Measurements from ENCODE around the gene ADIG. TPM values are rescaled to one million over a fixed set of nuclear protein-coding genes. Genes with fewer than 3 reads are reported as not detected.

The ADIG gene
- total and polyA plus RNA-seq, 9 donors: not detected

- Histone ChIP-seq H3K27me3 (no peaks in the 10 kb centered on the region), H3K27ac (no peak overlapping the region), H3K36me3 (no peaks in the 10 kb centered on the region), H3K4me1 (ENCODE audit: insufficient read depth) (no peaks in the 10 kb centered on the region), H3K9me3 (no peaks in the 10 kb centered on the region), H3K4me3 (no peak overlapping the region)
- WGBS, 3 donors: 97 to 100% (median 100%) methylated on average over 1 of the region's 1 CpG
- TF ChIP-seq CTCF (IDR thresholded peaks at IDR 0.05) (no peak), POLR2A (IDR thresholded peaks at IDR 0.05) (no peak), EP300 (IDR thresholded peaks at IDR 0.05) (no peak)
- intact Hi-C loops (cut with DNase I): no loop called here
- no peak for DNase-seq
Measured at GRCh38 chr20:38550274-38550673, 30.7 kb upstream of the ADIG start.

GRCh38 chr20:38551056-38551626 lies 29.9 kb upstream of the ADIG start:
- Histone ChIP-seq H3K36me3 (no peaks in the 10 kb centered on the region), H3K9me3 (no peaks in the 10 kb centered on the region), H3K4me3 (no peak overlapping the region), H3K4me1 (ENCODE audit: insufficient read depth) (no peaks in the 10 kb centered on the region), H3K27ac (no peak overlapping the region), H3K27me3 (no peaks in the 10 kb centered on the region)
- no peak for TF ChIP-seq CTCF (IDR thresholded peaks at IDR 0.05)
- TF ChIP-seq EP300 (IDR thresholded peaks at IDR 0.05): no peak
- TF ChIP-seq POLR2A (IDR thresholded peaks at IDR 0.05): no peak
- no peak for DNase-seq
- WGBS, 3 donors: 92 to 95% (median 94%) methylated on average over 7 of the region's 7 CpGs
- intact Hi-C loops (cut with DNase I): no loop called here

GRCh38 chr20:38554986-38555385 lies 26.0 kb upstream of the ADIG start:
- Histone ChIP-seq H3K27me3 (no peaks in the 10 kb centered on the region), H3K4me1 (ENCODE audit: insufficient read depth) (no peaks in the 10 kb centered on the region), H3K27ac (no peak overlapping the region), H3K9me3 (no peaks in the 10 kb centered on the region), H3K4me3 (no peak overlapping the region), H3K36me3 (no peaks in the 10 kb centered on the region)
- 98 to 100% (median 98%) methylated on average over 2 of the region's 2 CpGs for WGBS, 3 donors
- intact Hi-C loops (cut with DNase I): no loop called here
- no peak for DNase-seq
- no peak for TF ChIP-seq CTCF (IDR thresholded peaks at IDR 0.05)
- no peak for TF ChIP-seq POLR2A (IDR thresholded peaks at IDR 0.05)

DNA sequence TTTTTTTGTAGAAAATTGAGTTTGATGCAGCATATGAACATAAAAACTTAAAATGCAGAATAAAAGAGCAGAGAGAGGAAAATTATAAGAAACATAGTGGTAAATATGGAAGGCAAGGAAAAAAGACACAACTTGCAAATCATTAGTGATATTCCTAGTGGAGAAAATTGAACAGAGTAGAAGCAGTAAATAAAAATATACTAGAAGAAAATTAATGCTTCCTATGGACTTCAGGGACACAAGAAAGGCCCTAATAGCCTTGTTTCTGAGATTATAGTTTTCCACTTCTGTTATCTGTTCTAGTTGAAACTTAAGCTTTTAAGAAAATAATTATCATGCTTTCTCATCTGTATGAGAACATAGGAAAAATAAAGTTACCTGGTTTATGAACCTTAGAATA lies 25.6 kb upstream of the ADIG start:
- intact Hi-C loops (cut with DNase I): no loop called here
- H3K4me3 ChIP-seq: no peak overlapping the region
- DNase-seq: no peak
- no peaks in the 10 kb centered on the region for H3K27me3 ChIP-seq
- H3K27ac ChIP-seq: no peak overlapping the region
- no peaks in the 10 kb centered on the region for H3K4me1 ChIP-seq (ENCODE audit: insufficient read depth)
- no peaks in the 10 kb centered on the region for H3K9me3 ChIP-seq
- TF ChIP-seq POLR2A (IDR thresholded peaks at IDR 0.05) (no peak), EP300 (IDR thresholded peaks at IDR 0.05) (no peak), CTCF (IDR thresholded peaks at IDR 0.05) (no peak)
- no peaks in the 10 kb centered on the region for H3K36me3 ChIP-seq

Data from ovary (tissue), 9 donors.